GM12872 (cell line): ENCODE data around the gene PLD1.
A peak's percentile ranks its signal among the peaks of the same experiment; 100 is the strongest.

Source experiments
- CTCF ChIP-seq: IDR thresholded peaks from 3 replicates; pipeline ENCODE4 v1.5.1; 2011; ENCODE audit warnings: low read depth, mild to moderate bottlenecking, low read length, moderate library complexity; ENCODE audit not compliant: insufficient read depth

PLD1 gene

GRCh38 chr3:171646357-171647133 is 163.7 kb downstream of the PLD1 start:
- TF ChIP-seq CTCF = peak; percentile 55

- no peak for TF ChIP-seq CTCF
Observed at GRCh38 chr3:171644681-171645080, 165.6 kb downstream of the PLD1 start.

- no peak for TF ChIP-seq CTCF
Observed at GRCh38 chr3:171643681-171644080, 166.6 kb downstream of the PLD1 start.

GRCh38 chr3:171643033-171643432 is 167.2 kb downstream of the PLD1 start:
- TF ChIP-seq CTCF = no peak

GRCh38 chr3:171640520-171641412 is 169.5 kb downstream of the PLD1 start:
- TF ChIP-seq CTCF = no peak

- no peak for TF ChIP-seq CTCF
Observed at GRCh38 chr3:171636666-171637065, 173.6 kb downstream of the PLD1 start.

GRCh38 chr3:171632766-171633165 is 177.5 kb downstream of the PLD1 start:
- no peak for TF ChIP-seq CTCF
